Measurements from ENCODE around the gene TTC13. TPM values are rescaled to one million over a fixed set of nuclear protein-coding genes. Genes with fewer than 3 reads are reported as not detected.
A peak's percentile ranks its signal among the peaks of the same experiment; 100 is the strongest.

Gene TTC13
- total and polyA plus RNA-seq, 10 of the 15 experiments (the other 5 are each of a cell fraction or from before 2014, with no cell fraction given): 5.8 to 30.8 (median 18.5) TPM

DNA sequence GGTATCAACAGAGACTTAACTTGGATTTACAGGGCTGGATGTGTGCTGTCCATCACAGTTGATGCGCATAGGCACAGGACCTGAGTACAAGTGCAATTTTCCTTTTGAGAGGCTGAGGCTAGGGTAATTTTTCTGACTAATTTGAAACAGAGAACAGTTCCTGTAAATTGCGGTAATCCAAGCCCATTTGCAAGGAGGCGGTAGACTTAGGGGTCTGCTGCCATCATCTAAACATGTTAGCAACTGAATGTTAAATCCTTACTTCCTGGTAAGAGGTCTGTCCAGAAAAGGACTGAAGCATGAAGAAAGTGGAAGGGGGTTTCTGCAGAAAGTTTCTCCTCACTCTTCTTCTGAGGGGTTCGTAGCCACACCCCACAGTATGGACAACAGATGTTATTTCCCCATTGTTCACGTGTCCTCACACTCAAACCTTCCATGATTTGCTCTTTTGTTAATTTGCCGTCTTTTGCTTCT, 86.6 kb downstream of the TTC13 start (continued):
- TF ChIP-seq, protein P1, sequence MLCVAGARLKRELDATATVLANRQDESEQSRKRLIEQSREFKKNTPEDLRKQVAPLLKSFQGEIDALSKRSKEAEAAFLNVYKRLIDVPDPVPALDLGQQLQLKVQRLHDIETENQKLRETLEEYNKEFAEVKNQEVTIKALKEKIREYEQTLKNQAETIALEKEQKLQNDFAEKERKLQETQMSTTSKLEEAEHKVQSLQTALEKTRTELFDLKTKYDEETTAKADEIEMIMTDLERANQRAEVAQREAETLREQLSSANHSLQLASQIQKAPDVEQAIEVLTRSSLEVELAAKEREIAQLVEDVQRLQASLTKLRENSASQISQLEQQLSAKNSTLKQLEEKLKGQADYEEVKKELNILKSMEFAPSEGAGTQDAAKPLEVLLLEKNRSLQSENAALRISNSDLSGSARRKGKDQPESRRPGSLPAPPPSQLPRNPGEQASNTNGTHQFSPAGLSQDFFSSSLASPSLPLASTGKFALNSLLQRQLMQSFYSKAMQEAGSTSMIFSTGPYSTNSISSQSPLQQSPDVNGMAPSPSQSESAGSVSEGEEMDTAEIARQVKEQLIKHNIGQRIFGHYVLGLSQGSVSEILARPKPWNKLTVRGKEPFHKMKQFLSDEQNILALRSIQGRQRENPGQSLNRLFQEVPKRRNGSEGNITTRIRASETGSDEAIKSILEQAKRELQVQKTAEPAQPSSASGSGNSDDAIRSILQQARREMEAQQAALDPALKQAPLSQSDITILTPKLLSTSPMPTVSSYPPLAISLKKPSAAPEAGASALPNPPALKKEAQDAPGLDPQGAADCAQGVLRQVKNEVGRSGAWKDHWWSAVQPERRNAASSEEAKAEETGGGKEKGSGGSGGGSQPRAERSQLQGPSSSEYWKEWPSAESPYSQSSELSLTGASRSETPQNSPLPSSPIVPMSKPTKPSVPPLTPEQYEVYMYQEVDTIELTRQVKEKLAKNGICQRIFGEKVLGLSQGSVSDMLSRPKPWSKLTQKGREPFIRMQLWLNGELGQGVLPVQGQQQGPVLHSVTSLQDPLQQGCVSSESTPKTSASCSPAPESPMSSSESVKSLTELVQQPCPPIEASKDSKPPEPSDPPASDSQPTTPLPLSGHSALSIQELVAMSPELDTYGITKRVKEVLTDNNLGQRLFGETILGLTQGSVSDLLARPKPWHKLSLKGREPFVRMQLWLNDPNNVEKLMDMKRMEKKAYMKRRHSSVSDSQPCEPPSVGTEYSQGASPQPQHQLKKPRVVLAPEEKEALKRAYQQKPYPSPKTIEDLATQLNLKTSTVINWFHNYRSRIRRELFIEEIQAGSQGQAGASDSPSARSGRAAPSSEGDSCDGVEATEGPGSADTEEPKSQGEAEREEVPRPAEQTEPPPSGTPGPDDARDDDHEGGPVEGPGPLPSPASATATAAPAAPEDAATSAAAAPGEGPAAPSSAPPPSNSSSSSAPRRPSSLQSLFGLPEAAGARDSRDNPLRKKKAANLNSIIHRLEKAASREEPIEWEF (IDR thresholded peaks at IDR 0.05; ENCODE audit: insufficient replicate concordance, low read depth, low read length): no peak
- TF ChIP-seq, protein P2, sequence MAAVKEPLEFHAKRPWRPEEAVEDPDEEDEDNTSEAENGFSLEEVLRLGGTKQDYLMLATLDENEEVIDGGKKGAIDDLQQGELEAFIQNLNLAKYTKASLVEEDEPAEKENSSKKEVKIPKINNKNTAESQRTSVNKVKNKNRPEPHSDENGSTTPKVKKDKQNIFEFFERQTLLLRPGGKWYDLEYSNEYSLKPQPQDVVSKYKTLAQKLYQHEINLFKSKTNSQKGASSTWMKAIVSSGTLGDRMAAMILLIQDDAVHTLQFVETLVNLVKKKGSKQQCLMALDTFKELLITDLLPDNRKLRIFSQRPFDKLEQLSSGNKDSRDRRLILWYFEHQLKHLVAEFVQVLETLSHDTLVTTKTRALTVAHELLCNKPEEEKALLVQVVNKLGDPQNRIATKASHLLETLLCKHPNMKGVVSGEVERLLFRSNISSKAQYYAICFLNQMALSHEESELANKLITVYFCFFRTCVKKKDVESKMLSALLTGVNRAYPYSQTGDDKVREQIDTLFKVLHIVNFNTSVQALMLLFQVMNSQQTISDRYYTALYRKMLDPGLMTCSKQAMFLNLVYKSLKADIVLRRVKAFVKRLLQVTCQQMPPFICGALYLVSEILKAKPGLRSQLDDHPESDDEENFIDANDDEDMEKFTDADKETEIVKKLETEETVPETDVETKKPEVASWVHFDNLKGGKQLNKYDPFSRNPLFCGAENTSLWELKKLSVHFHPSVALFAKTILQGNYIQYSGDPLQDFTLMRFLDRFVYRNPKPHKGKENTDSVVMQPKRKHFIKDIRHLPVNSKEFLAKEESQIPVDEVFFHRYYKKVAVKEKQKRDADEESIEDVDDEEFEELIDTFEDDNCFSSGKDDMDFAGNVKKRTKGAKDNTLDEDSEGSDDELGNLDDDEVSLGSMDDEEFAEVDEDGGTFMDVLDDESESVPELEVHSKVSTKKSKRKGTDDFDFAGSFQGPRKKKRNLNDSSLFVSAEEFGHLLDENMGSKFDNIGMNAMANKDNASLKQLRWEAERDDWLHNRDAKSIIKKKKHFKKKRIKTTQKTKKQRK (IDR thresholded peaks at IDR 0.05; ENCODE audit: low read depth, low read length): no peak
- TF ChIP-seq PAX5 (IDR thresholded peaks at IDR 0.05; ENCODE audit: borderline replicate concordance, low read depth, low read length): peak; percentile 37; the same call in 1 of the 2 replicates
- peak; percentile 17 to 48; a peak in 1 of 4 replicates for TF ChIP-seq IKZF2 (IDR thresholded peaks at IDR 0.05)
- TF ChIP-seq BRCA1 (IDR thresholded peaks at IDR 0.05; ENCODE audit: low read depth, low read length): no peak
- no peak for TF ChIP-seq HCFC1 (IDR thresholded peaks at IDR 0.05; ENCODE audit: low read length)
- peak; percentile 71 for TF ChIP-seq EED (IDR thresholded peaks at IDR 0.05; ENCODE audit: low read depth)
- TF ChIP-seq TARDBP (IDR thresholded peaks at IDR 0.05; ENCODE audit: borderline replicate concordance): no peak
- TF ChIP-seq, protein P3, sequence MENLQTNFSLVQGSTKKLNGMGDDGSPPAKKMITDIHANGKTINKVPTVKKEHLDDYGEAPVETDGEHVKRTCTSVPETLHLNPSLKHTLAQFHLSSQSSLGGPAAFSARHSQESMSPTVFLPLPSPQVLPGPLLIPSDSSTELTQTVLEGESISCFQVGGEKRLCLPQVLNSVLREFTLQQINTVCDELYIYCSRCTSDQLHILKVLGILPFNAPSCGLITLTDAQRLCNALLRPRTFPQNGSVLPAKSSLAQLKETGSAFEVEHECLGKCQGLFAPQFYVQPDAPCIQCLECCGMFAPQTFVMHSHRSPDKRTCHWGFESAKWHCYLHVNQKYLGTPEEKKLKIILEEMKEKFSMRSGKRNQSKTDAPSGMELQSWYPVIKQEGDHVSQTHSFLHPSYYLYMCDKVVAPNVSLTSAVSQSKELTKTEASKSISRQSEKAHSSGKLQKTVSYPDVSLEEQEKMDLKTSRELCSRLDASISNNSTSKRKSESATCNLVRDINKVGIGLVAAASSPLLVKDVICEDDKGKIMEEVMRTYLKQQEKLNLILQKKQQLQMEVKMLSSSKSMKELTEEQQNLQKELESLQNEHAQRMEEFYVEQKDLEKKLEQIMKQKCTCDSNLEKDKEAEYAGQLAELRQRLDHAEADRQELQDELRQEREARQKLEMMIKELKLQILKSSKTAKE (IDR thresholded peaks at IDR 0.05; ENCODE audit: low read depth, poor library complexity, severe bottlenecking): no peak
- TF ChIP-seq GATAD2B (conservative IDR thresholded peaks at IDR 0.05; ENCODE audit: low read depth): no peak
- no peak for TF ChIP-seq RBBP5 (conservative IDR thresholded peaks at IDR 0.05)
- no peak for TF ChIP-seq TCF12 (IDR thresholded peaks at IDR 0.05; ENCODE audit: low read depth, low read length)
- no peak for TF ChIP-seq RB1 (IDR thresholded peaks at IDR 0.05; ENCODE audit: borderline replicate concordance)
- no peak for TF ChIP-seq NFYB (IDR thresholded peaks at IDR 0.05; ENCODE audit: insufficient read depth, low read depth, low read length)
- TF ChIP-seq RUNX3 (IDR thresholded peaks at IDR 0.05; ENCODE audit: low read length): peak; percentile 95
- TF ChIP-seq, protein P4, sequence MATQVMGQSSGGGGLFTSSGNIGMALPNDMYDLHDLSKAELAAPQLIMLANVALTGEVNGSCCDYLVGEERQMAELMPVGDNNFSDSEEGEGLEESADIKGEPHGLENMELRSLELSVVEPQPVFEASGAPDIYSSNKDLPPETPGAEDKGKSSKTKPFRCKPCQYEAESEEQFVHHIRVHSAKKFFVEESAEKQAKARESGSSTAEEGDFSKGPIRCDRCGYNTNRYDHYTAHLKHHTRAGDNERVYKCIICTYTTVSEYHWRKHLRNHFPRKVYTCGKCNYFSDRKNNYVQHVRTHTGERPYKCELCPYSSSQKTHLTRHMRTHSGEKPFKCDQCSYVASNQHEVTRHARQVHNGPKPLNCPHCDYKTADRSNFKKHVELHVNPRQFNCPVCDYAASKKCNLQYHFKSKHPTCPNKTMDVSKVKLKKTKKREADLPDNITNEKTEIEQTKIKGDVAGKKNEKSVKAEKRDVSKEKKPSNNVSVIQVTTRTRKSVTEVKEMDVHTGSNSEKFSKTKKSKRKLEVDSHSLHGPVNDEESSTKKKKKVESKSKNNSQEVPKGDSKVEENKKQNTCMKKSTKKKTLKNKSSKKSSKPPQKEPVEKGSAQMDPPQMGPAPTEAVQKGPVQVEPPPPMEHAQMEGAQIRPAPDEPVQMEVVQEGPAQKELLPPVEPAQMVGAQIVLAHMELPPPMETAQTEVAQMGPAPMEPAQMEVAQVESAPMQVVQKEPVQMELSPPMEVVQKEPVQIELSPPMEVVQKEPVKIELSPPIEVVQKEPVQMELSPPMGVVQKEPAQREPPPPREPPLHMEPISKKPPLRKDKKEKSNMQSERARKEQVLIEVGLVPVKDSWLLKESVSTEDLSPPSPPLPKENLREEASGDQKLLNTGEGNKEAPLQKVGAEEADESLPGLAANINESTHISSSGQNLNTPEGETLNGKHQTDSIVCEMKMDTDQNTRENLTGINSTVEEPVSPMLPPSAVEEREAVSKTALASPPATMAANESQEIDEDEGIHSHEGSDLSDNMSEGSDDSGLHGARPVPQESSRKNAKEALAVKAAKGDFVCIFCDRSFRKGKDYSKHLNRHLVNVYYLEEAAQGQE (IDR thresholded peaks at IDR 0.05; ENCODE audit: low read depth, low read length): no peak
- TF ChIP-seq STAT3 (IDR thresholded peaks at IDR 0.05; ENCODE audit: low read depth, low read length): no peak

Data from GM12878 (cell line).